NOMO-1 (cell line): ENCODE results near the gene TOX4.

ENCODE experiments used
- DNase-seq, 2 experiments: peaks; one replicate each; lab custom pipeline; 2025; ENCODE audit not compliant: unreplicated experiment in 2 of 2; lab: John Stamatoyannopoulos, UW

Gene TOX4

GRCh38 chr14:21498540-21499526 lies 21.8 kb downstream of the TOX4 start:
- peak in 1 of 2 experiments; percentile 26 for DNase-seq

- no peak for DNase-seq
These were observed 24.6 kb downstream of the TOX4 start for GRCh38 chr14:21501568-21501967.

DNA sequence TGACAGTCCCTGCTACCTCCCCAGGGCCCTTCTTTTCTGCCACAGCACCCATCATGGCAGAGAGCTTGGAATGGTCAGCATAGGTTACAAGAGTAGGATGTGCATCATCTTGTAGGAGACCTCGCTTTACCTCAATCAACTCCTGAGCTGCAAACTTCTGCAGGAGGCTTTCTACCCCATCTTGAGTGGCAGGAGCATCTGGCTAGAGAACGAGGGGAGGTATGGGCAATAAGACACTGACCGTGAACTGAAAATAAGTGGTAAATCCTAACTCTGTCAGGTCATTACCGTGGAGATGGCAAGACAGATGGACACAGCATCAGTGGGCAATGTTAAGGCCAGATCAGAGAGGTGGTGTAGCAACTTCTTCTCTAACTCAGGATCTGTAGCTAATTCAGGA lies 26.4 kb downstream of the TOX4 start:
- DNase-seq, result no peak

DNA sequence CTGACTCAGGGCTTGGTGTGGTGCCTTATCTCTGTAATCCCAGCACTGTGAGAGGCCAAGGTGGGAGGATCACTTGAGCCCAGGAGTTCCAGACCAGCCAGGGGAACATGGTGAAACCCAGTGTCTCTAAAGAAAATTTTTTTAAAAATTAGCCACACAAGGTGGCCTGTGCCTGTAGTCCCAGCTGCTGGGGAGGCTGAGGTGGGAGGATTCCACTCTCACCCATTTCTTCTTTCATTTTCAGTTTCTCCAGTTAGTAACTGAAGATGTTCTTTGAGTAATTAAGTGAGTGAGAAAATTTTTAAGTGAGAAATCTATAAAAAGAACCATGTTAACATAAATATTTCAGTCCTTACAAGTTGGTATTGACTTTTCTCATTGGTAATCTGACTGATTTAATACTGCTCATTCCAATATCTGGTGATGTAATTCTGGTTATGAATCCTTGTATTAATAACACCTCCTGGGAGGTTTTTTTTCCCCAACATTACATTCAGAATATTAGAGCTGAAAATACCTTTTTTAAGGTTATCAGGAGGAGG lies 28.1 kb downstream of the TOX4 start:
- DNase-seq, result no peak

DNA sequence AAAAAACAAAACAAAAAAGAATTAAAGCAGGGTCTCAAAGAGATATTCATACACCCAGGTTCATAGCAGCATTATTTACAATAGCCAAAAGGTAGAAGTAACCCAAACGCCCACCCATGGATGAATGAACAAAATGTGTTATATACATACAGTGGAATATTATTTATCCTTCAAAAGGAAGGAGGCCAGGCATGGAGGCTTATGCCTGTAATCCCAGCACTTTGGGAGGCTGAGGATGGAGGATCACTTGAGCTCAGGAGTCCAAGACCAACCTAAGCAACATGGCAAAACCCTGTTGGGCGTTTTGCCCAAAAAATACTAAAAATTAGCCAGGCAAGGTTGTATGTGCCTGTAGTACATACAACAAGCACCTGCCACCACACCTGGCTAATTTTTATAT lies 29.6 kb downstream of the TOX4 start:
- no peak for DNase-seq

DNA sequence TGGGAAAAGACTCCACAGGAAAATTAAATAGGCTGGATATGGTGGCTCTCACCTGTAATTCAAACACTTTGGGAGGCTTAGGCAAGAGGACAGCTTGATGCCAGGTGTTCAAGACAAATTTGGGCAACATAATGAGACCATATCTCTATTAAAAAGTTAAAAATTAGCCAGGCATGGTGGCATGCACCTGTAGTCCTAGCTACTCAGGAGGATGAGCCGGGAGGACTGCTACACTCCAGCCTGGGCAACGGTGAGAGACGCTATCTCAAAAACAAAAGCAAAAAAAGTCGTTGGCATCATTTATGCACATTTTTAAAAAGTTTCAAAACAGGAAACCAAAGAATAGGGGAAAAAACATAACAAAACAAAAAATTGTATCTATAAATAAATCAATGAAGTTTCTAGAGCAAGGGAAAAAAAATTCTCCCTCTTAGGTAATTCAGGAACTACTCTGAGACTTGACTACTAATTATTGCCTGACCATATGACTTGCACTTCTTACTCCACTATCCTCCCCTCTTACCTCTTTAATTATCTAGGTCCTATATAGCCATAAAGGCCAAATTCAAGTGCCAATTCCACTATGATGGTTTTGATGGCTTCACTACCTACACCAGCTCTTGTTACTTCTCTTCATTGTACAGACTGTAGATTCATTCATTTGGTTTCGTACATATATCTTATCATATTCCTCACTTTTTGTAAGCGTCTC lies 32.6 kb downstream of the TOX4 start:
- DNase-seq, result peak; percentile 20 to 28

DNA sequence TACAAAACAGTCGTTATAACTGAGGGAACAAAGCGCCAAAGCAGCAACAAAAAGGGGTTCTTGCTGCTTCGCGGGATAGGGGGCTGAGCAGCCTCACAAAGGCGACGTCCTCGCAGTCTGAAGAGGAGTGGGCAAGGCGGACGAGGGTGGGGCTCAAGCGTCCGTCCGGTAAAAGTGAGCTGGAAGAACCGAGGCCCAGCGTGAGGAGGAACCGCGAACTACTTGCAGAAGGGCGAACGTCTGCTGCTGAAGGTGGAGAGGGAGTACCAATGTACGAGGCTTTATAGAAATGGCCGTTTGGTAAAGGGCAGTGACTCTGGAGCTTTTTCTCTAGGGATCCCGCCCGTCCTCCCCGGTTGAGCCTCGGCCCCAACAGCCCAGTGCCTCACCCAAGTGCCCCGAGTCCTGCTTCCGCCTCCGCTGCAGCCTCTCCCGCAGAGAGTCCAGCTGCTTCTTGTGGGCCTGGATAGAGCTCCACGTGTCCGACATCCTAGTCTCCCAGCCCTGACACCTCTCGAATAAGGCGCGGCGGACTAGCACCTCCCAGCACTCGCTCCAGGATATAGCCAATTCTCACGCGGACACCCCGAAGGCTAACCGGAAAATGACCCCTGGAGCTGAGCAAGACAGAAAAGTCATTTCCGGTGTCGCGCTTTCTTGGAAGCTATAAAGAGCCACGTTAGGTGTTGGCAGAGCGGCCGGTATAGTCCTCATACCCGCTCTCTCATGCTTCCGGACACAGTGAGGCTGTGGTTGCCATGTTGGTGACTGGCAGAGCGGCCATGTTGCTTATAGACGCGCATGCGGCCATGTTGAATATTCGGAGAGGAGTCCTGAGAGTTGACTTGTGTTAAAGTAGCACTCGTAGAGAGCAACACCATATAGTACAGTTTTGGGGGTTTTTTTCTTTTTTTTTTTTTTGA lies 34.0 kb downstream of the TOX4 start, which contains the start of gene METTL3:
METTL3 (minus strand) TSS at position 606 of the 923 bp plus-strand sequence; CDS start at position 489, 117 bp downstream.
- peak; percentile 94 to 99 for DNase-seq

- DNase-seq, result no peak
These were observed 37.3 kb downstream of the TOX4 start for GRCh38 chr14:21514341-21514740.

DNA sequence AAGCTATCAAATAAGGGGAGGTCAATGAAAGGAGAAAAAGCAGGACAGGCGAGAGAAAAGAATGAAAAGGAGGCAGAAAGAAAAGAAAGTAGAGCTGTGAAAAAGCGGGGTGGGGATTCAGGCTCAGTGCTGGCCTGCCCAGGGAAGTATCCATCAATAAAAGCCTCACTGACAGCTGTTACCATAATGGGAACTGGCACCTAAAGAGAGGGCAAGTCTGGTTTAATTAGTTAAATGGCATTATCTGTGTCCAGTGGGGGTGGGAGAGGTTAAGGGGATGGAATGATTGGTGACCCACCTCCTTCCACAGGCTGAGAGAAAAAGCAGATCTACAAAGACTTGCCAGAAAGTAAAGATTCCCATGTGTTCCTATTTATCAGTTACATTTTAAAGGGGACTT lies 41.7 kb downstream of the TOX4 start:
- no peak for DNase-seq

DNA sequence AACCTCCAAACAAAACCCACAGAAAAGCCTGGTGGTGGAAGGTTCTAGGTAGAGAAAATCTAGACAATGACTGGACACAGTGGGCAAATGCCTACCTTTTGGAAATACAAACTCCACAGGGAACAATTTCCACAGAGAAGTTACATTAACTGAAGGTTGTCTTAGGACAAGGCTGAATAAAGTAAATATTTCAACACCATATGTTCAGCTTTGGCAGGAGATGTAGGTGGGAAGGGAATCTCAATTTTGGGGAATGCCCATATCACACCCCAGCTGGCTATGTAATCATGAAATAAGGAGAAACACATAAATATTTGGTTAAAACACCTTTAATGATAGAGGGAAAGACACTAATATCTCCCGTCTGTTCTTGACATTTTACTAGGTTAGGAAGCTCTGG lies 43.8 kb downstream of the TOX4 start:
- DNase-seq, result no peak

DNA sequence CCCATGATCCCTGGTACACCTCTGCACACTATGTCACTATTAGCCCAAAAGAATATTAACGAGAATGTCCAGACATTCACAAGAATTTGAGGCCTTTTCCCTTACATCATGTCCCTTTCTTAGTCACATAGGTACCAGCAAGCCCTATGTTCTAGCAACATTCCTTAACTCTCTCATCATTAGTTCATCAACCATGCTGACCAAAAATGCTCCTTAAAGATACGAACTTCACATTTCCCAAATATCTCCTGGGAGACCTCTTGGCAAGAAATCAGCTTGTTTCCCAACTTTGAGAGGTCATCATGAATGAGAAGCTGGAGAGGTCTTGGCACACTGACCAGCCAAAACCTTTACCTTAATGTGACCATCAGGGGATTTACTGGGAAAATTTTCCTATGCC lies 44.5 kb downstream of the TOX4 start:
- no peak for DNase-seq

DNA sequence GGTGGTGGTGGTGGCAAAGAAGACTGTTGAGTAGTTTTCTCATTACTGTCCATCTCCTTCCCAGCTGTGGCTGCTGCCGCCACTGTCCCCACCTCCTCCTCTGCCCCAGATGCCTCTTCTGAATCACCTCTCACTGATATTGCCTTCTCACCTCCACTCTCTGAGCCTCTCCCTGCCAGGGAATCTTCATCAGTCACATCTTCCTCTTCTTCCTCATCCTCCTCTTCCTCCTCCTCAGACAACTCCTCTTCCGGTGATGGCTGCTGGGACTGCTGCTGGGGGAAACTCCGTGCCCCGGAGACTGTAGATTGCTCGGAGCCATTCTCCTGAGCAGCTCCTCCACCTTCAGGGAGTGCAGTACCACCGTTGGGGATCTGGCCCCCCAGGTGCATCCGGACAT lies 46.2 kb downstream of the TOX4 start:
- no peak for DNase-seq

GRCh38 chr14:21524575-21525490 lies 47.8 kb downstream of the TOX4 start:
- DNase-seq, result no peak

GRCh38 chr14:21525571-21525961 lies 48.6 kb downstream of the TOX4 start:
- DNase-seq, result no peak

DNA sequence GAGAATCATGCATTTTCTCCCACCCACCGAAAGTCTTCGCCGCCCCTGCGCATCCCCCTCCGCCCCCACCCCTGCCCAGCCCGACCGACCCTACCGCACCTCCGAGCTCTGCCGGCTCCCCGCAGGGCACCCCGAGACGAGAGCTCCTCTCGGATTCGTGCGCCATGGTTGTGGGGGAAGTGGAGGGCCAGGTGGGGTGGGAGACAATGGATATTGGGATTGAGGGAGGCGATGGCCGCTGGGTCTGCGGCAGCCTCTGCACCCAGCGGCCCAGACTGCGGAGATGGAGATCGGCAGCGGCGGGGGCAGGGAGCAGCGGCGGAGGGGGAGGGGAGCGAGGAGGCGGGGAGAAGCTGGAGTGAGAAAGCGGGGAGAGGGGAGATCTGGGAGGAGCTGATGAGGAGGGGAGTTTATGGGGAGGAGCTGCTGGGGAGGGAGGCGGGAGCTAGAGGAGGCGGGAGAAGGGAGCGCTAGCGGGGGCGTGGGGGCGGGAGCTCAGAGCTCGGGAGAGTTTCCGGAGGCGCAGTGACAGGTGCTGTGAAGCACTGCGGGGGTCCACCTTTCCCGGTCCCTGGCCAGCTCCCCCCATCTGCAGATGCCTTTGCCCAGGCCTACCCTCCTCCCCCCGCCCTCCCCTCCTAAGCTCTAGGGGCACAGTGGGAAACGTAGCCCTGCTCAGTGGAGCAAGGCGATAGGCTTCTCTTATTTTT lies 49.1 kb downstream of the TOX4 start, which contains the start of gene SALL2:
SALL2 (minus strand) TSS at position 385 of the 710 bp plus-strand sequence; CDS start at position 166, 219 bp downstream.
- DNase-seq, result no peak

GRCh38 chr14:21526672-21527317 lies 49.8 kb downstream of the TOX4 start:
- DNase-seq, result peak in 1 of 2 experiments; percentile 15

DNA sequence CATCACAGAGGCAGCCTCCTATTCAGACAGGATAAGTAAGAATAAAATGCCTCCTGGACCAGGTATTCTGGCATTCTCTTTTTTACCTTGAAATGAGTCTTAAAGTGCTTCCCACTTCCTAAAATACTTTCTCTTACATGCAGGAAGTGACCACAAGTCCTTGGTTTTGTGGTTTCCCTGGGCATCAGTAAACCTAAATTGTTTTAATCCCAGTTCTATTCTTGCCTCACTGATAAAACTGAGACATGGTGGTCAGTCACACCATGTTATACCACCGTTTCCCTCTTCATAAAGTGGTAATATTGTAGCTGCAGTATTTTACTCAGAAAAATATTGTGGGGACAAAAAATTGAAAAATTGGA lies 50.3 kb downstream of the TOX4 start:
- DNase-seq, result no peak
